HFFc6 (cell line): ENCODE data around the gene GPC1. TPM values are rescaled to one million over a fixed set of nuclear protein-coding genes. Genes with fewer than 3 reads are reported as not detected.

Source experiments
- DNase-seq: peaks from one replicate; pipeline ENCODE4 v3.0.0-alpha.2; 2018
- H3K27ac Mint-ChIP-seq: 2 replicates; pipeline ENCODE4 v1.8.0; 2020; ENCODE audit warnings: mild to moderate bottlenecking, mixed read lengths
- H3K27me3 Mint-ChIP-seq: 2 replicates; pipeline ENCODE4 v1.8.0; 2021; ENCODE audit warnings: mild to moderate bottlenecking, moderate library complexity, mixed read lengths; ENCODE audit not compliant: insufficient read depth
- H3K36me3 Mint-ChIP-seq: 2 replicates; pipeline ENCODE4 v1.8.0; 2021; ENCODE audit warnings: low read depth, mixed read lengths
- H3K4me1 Mint-ChIP-seq: 2 replicates; pipeline ENCODE4 v1.8.0; 2020; ENCODE audit warnings: low read depth, mixed read lengths
- H3K4me3 Mint-ChIP-seq: 2 replicates; pipeline ENCODE4 v1.8.0; 2020; ENCODE audit warnings: mild to moderate bottlenecking, moderate library complexity, mixed read lengths
- H3K9me3 Mint-ChIP-seq: 2 replicates; pipeline ENCODE4 v1.8.0; 2020; ENCODE audit warnings: mild to moderate bottlenecking, mixed read lengths
- CTCF ChIP-seq: fragments of 200-600 bp; sonication (generic); IDR thresholded peaks from 2 replicates; pipeline ENCODE4 v1.5.0; 2021; ENCODE audit warnings: antibody characterized with exemption, mild to moderate bottlenecking
- total RNA-seq, 6 experiments: library from RNA; stranded (reverse); fragmentation: NEBNext Ultra II Directional; extraction: Animal tissue kit (Norgen Biotek cat#: 25700); gene quantifications; 2 replicates in 1 of 6; 3 replicates in 5 of 6; pipeline ENCODE4 v1.2.3, GENCODE V29; 2021

GPC1 gene
- total RNA-seq, 6 experiments from 2014 or later: 315 to 403 (median 350) TPM

DNA sequence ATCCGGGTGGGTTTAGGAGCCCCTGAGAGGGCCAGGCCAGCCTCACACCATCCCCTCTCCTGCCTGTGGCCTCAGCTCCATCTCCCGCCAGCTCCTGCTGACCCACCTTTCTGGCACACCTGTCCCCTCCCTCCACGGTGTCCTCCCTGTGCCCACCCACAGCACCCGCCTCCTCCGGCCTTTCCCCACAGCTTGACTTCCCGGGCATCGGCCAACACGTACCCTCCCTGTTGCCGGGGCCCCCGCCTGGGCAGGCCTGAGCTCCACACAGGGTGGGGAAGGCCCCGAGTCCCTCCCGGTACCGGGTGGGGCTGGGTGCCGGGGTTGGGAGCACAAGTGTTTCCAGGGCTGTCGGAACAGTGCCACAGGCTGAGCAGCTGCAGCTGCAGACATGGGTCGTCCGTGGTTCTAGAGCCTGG, 6.5 kb downstream of the GPC1 start:
- H3K4me1 Mint-ChIP-seq: peaks cover 20% of the 10 kb centered on the region
- no peak for DNase-seq
- H3K27me3 Mint-ChIP-seq: peaks cover 4% of the 10 kb centered on the region
- no peak for TF ChIP-seq CTCF
- H3K9me3 Mint-ChIP-seq: no peaks in the 10 kb centered on the region
- no peak overlapping the region for H3K4me3 Mint-ChIP-seq
- H3K36me3 Mint-ChIP-seq: 0 out of 2 replicates have a peak, but pooled peaks cover 3% of the 10 kb centered on the region
- H3K27ac Mint-ChIP-seq: no peak overlapping the region

GRCh38 chr2:240442891-240443715, 7.6 kb downstream of the GPC1 start:
- Mint-ChIP-seq H3K4me3 (no peak overlapping the region), H3K9me3 (no peaks in the 10 kb centered on the region), H3K27ac (no peak overlapping the region; the same call in 1 of the 2 replicates), H3K4me1 (peaks cover 12% of the 10 kb centered on the region), H3K36me3 (0 out of 2 replicates have a peak, but pooled peaks cover 3% of the 10 kb centered on the region), H3K27me3 (peaks cover 1% of the 10 kb centered on the region; the same call in 1 of the 2 replicates)
- no peak for TF ChIP-seq CTCF
- no peak for DNase-seq

- Mint-ChIP-seq H3K27ac (no peak overlapping the region), H3K4me3 (no peak overlapping the region), H3K9me3 (no peaks in the 10 kb centered on the region), H3K36me3 (0 out of 2 replicates have a peak, but pooled peaks cover 3% of the 10 kb centered on the region), H3K4me1 (peaks cover 6% of the 10 kb centered on the region; the same call in 1 of the 2 replicates), H3K27me3 (peaks cover 1% of the 10 kb centered on the region; the same call in 1 of the 2 replicates)
- no peak for TF ChIP-seq CTCF
- DNase-seq: no peak
These were observed 8.4 kb downstream of the GPC1 start for GRCh38 chr2:240443891-240444301.

DNA sequence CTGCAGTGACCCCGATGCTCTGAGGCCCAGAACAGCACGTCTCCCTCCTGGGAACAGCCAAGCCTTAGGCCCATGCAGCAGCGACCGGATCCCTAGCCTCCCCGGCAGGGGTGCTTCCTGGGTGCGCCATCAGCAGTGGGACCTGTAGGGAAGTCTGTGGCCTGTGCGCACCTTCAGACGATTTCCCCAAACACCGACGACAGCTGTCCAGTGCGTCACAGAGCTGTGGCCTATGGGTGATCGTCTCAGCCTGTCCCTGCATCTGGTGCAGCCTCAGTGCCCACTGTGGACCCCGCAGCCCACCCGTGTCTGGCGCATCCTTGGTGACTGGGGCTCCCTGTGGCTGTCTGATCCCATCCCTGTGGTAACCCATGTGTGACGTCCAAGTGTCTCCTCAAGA, 9.0 kb downstream of the GPC1 start:
- Mint-ChIP-seq H3K9me3 (no peaks in the 10 kb centered on the region), H3K27me3 (no peaks in the 10 kb centered on the region), H3K4me3 (no peak overlapping the region), H3K36me3 (0 out of 2 replicates have a peak, but pooled peaks cover 3% of the 10 kb centered on the region), H3K27ac (peak overlapping the region; percentile 3; the same call in 1 of the 2 replicates), H3K4me1 (peaks cover 8% of the 10 kb centered on the region)
- no peak for TF ChIP-seq CTCF
- DNase-seq: no peak

- no peaks in the 10 kb centered on the region for H3K27me3 Mint-ChIP-seq
- no peak for TF ChIP-seq CTCF
- H3K27ac Mint-ChIP-seq: no peak overlapping the region
- DNase-seq: no peak
- H3K4me3 Mint-ChIP-seq: no peak overlapping the region
- H3K36me3 Mint-ChIP-seq: 0 out of 2 replicates have a peak, but pooled peaks cover 3% of the 10 kb centered on the region
- H3K9me3 Mint-ChIP-seq: no peaks in the 10 kb centered on the region
- H3K4me1 Mint-ChIP-seq: peaks cover 20% of the 10 kb centered on the region
These were observed 10.6 kb downstream of the GPC1 start for GRCh38 chr2:240445961-240446663.
